Loucy (cell line): ENCODE measurements around the gene PLXNA3.

Source experiments
- CTCF ChIP-seq: fragments of 200-600 bp; sonication (generic); conservative IDR thresholded peaks from 2 replicates; pipeline ENCODE4 v1.5.1; 2014; ENCODE audit warnings: mild to moderate bottlenecking, antibody characterized with exemption, low read length
- EZH2phosphoT487 ChIP-seq: fragments of 200-600 bp; IDR thresholded peaks from 2 replicates; pipeline ENCODE4 v1.6.1; 2018; ENCODE audit warnings: antibody characterized with exemption, mild to moderate bottlenecking, moderate library complexity, borderline replicate concordance

- no peak for TF ChIP-seq EZH2phosphoT487
- no peak for TF ChIP-seq CTCF
Measured at GRCh38 chrX:154436983-154437752, 20.9 kb upstream of the PLXNA3 start, which contains the start of gene GDI1.
